ENCODE data around the gene GPBAR1. TPM values are rescaled to one million over a fixed set of nuclear protein-coding genes. Genes with fewer than 3 reads are reported as not detected.

Gene GPBAR1
- total and polyA plus RNA-seq, 2 donors (not counting 1 experiment from before 2014, with no cell fraction given): 0.66 to 0.81 TPM

DNA sequence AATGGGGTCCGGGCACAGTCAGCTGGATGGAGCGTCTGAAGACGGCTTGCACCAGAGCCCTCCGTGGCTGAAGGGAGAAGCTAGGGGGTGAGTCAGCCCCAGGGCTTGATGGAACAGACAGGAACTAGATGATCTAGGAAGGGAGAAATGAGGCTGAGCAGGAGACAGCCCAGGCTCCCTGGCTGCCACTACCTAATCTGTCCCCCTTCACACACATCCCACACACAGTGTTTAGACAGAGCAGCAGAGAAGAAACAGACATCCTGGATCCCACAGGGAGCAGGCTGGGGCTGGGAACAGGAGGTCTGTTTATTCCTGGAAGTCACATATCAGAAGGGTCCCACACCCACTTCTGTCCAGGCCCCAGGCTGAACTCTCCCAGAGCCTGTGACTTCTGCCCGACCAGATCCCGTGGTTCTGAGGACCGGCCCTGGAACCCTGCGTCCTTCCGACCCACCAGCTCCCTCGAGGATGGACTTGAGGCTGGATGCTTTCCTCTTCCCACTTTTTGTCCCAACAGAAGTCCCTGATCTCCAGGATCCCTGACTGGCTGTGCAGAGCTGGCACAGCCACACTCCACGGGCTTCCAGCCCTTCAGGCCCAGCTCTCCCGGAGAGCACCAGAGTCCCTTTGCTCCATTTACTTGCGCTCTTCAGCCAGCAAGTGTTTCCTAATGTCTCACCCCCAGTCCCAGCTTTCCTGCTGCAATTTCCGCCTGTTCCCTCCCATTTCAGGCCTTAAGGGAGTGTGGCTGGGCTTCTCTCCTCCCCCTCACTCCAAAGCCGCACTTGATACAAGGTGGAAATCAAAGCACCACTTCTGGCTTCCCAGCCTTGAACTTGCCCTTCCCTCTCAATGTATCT lies 1.5 kb upstream of the GPBAR1 start:
- POLR2A ChIA-PET: interaction anchor here (1.0 kb wide), 1 partner anchor 11 kb away, joined by 4 read pairs; the partner anchor contains the start of genes AAMP and PNKD
- peak overlapping the region; percentile 5 for H3K4me2 ChIP-seq (replicated peaks; ENCODE audit: low read depth, low read length, poor library complexity, severe bottlenecking)
- H3K27ac ChIP-seq (ENCODE audit: low read length in 2 of 2): peak overlapping the region; percentile 42 to 85
- peaks cover 66% of the 10 kb centered on the region for H3K4me1 Mint-ChIP-seq
- H3K9me3 ChIP-seq (ENCODE audit: control extremely low read depth in 1 of 3, control insufficient read depth in 2 of 3, insufficient read depth in 1 of 3, low read length in 2 of 3): no peaks in the 10 kb centered on the region
- H3K27me3 Mint-ChIP-seq: no peaks in the 10 kb centered on the region
- peak overlapping the region; percentile 20 for H3K4me3 Mint-ChIP-seq
- no peaks in the 10 kb centered on the region for H3K27me3 ChIP-seq (replicated peaks in 1 of 4; ENCODE audit: control extremely low read depth in 1 of 4, control insufficient read depth in 3 of 4, insufficient read depth in 4 of 4, low read length in 3 of 4)
- H2AFZ ChIP-seq (ENCODE audit: insufficient read depth, low read depth, low read length, poor library complexity, severe bottlenecking): no peak overlapping the region
- intact Hi-C loops (cut with micrococcal nuclease): no loop called here
- CTCF ChIA-PET: interaction anchor here (0.8 to 2.4 kb wide), 5 partner anchors 11 to 97 kb away, joined by 3 to 8 read pairs (median 3); partner anchors contain the start of genes AAMP and PNKD
- no peak overlapping the region for H3K9ac ChIP-seq (ENCODE audit: low read length)
- no peaks in the 10 kb centered on the region for H3K9me3 Mint-ChIP-seq (ENCODE audit: insufficient read depth)
- peaks cover 48 to 65% of the 10 kb centered on the region in 2 donors for H3K4me1 ChIP-seq (ENCODE audit: control insufficient read depth in 2 of 2, insufficient read depth in 2 of 2, low read length in 2 of 2)
- WGBS (ENCODE audit: insufficient coverage): 86% methylated on average over 12 of the region's 15 CpGs
- DNase-seq (no peak), ATAC-seq (ENCODE audit: low read depth) (no peak)
- H3K36me3 ChIP-seq (replicated peaks in 1 of 2; ENCODE audit: control extremely low read depth in 1 of 2, control insufficient read depth in 1 of 2, extremely low read depth in 1 of 2, insufficient read depth in 2 of 2, low read length in 1 of 2): peaks cover 1 to 41% of the 10 kb centered on the region in 2 experiments
- H3K79me2 ChIP-seq (ENCODE audit: control insufficient read depth, insufficient read depth, low read length): peaks cover 10% of the 10 kb centered on the region
- peak overlapping the region; percentile 85 for H3K27ac Mint-ChIP-seq
- H3K4me3 ChIP-seq (ENCODE audit: control extremely low read depth in 1 of 5, extremely low read depth in 1 of 5, insufficient read depth in 1 of 5, low read depth in 2 of 5, low read length in 4 of 5): no peak overlapping the region
- H4K20me1 ChIP-seq (ENCODE audit: control insufficient read depth, insufficient read depth, low read length, poor library complexity, severe bottlenecking): peaks cover 22% of the 10 kb centered on the region
- TF ChIP-seq, protein P1, sequence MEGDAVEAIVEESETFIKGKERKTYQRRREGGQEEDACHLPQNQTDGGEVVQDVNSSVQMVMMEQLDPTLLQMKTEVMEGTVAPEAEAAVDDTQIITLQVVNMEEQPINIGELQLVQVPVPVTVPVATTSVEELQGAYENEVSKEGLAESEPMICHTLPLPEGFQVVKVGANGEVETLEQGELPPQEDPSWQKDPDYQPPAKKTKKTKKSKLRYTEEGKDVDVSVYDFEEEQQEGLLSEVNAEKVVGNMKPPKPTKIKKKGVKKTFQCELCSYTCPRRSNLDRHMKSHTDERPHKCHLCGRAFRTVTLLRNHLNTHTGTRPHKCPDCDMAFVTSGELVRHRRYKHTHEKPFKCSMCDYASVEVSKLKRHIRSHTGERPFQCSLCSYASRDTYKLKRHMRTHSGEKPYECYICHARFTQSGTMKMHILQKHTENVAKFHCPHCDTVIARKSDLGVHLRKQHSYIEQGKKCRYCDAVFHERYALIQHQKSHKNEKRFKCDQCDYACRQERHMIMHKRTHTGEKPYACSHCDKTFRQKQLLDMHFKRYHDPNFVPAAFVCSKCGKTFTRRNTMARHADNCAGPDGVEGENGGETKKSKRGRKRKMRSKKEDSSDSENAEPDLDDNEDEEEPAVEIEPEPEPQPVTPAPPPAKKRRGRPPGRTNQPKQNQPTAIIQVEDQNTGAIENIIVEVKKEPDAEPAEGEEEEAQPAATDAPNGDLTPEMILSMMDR (IDR thresholded peaks at IDR 0.05): no peak

DNA sequence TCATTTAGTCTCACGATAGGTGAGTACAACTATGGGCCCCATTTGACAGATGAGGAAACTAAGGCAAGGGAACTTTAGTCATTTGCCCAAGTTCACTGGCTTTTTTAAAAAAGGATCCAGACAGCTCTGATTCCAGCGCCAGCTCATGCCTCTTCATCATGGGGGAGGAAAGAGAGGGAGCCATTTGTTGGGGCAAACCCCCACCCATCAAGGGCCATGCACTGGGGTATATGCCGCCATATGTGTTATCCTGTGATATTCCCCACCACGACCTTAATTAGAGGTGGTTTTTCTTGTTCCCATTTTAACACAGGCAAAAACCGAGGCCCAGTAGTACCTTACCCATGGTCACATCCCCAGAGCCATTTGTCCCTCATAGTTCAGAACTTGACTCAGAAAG lies 649 bp upstream of the GPBAR1 start:
- H3K4me1 Mint-ChIP-seq: peaks cover 66% of the 10 kb centered on the region
- ChIA-PET POLR2A (no interaction called here), CTCF (interaction anchor here (0.8 to 1.3 kb wide), 4 partner anchors 10 to 96 kb away, joined by 3 read pairs; partner anchors contain the start of genes AAMP and PNKD)
- H3K9ac ChIP-seq (ENCODE audit: low read length): no peak overlapping the region
- H4K20me1 ChIP-seq (ENCODE audit: control insufficient read depth, insufficient read depth, low read length, poor library complexity, severe bottlenecking): peaks cover 26% of the 10 kb centered on the region
- H3K9me3 Mint-ChIP-seq (ENCODE audit: insufficient read depth): no peaks in the 10 kb centered on the region
- H3K79me2 ChIP-seq (ENCODE audit: control insufficient read depth, insufficient read depth, low read length): peaks cover 10% of the 10 kb centered on the region
- no peaks in the 10 kb centered on the region for H3K9me3 ChIP-seq (ENCODE audit: control extremely low read depth in 1 of 3, control insufficient read depth in 2 of 3, insufficient read depth in 1 of 3, low read length in 2 of 3)
- peaks cover 48 to 68% of the 10 kb centered on the region in 2 donors for H3K4me1 ChIP-seq (ENCODE audit: control insufficient read depth in 2 of 2, insufficient read depth in 2 of 2, low read length in 2 of 2)
- WGBS (ENCODE audit: insufficient coverage): 90% methylated on average over 2 of the region's 5 CpGs
- H3K4me3 ChIP-seq (ENCODE audit: control extremely low read depth in 1 of 5, extremely low read depth in 1 of 5, insufficient read depth in 1 of 5, low read depth in 2 of 5, low read length in 4 of 5): no peak overlapping the region
- H3K36me3 ChIP-seq (replicated peaks in 1 of 2; ENCODE audit: control extremely low read depth in 1 of 2, control insufficient read depth in 1 of 2, extremely low read depth in 1 of 2, insufficient read depth in 2 of 2, low read length in 1 of 2): peaks cover 1 to 41% of the 10 kb centered on the region in 2 experiments
- H3K27ac ChIP-seq (ENCODE audit: low read length in 2 of 2): peak overlapping the region in 1 of 2 donors; percentile 85
- H3K4me3 Mint-ChIP-seq: peak overlapping the region; percentile 20
- no peak for DNase-seq
- no peak overlapping the region for H2AFZ ChIP-seq (ENCODE audit: insufficient read depth, low read depth, low read length, poor library complexity, severe bottlenecking)
- no peak overlapping the region for H3K4me2 ChIP-seq (replicated peaks; ENCODE audit: low read depth, low read length, poor library complexity, severe bottlenecking)
- peak overlapping the region; percentile 85 for H3K27ac Mint-ChIP-seq
- TF ChIP-seq, protein P1 (IDR thresholded peaks at IDR 0.05): no peak
- no peak for TF ChIP-seq EZH2 (IDR thresholded peaks at IDR 0.05; ENCODE audit: borderline replicate concordance, insufficient read depth, low read depth, low read length, poor library complexity, severe bottlenecking)
- H3K27me3 ChIP-seq (replicated peaks in 1 of 4; ENCODE audit: control extremely low read depth in 1 of 4, control insufficient read depth in 3 of 4, insufficient read depth in 4 of 4, low read length in 3 of 4): no peaks in the 10 kb centered on the region
- intact Hi-C loops (cut with micrococcal nuclease): no loop called here
- H3K27me3 Mint-ChIP-seq: no peaks in the 10 kb centered on the region
- no peak for ATAC-seq (ENCODE audit: low read depth)
